HL-60/S4 treated with phorbol 12-myristate 13-acetate at 8.2 ng/mL for 4 days and 3 days (cell line): ENCODE measurements around the gene PRKCE.
"Not testable (repeated sequence)": the region's sequence is repeated elsewhere in the genome, so short reads cannot be mapped to it uniquely, and the experiment has no call there.

ENCODE experiments used
- in situ Hi-C: fragments of 300-500 bp; cut with MboI; formaldehyde crosslinking; loops from 2 replicates; pipeline ENCODE4 v1.15.0; 2022; ENCODE audit warnings: low sequenced_read_pairs

Gene PRKCE

GRCh38 chr2:46193855-46194254 is 542.4 kb downstream of the PRKCE start:
- in situ Hi-C loops, result no loop called here

GRCh38 chr2:46194856-46195255 is 543.4 kb downstream of the PRKCE start:
- in situ Hi-C loops, result no loop called here

GRCh38 chr2:46195819-46196218 is 544.3 kb downstream of the PRKCE start:
- in situ Hi-C loops, result no loop called here

- in situ Hi-C loops, result no loop called here
Observed at GRCh38 chr2:46196871-46197462, 545.5 kb downstream of the PRKCE start.

GRCh38 chr2:46197672-46198071 is 546.2 kb downstream of the PRKCE start:
- in situ Hi-C loops, result no loop called here

GRCh38 chr2:46198164-46198883 is 546.8 kb downstream of the PRKCE start:
- in situ Hi-C loops, result no loop called here

GRCh38 chr2:46198966-46199365 is 547.5 kb downstream of the PRKCE start:
- in situ Hi-C loops, result no loop called here

- in situ Hi-C loops, result no loop called here
Observed at GRCh38 chr2:46200100-46200690, 548.7 kb downstream of the PRKCE start.

- in situ Hi-C loops, result no loop called here
Observed at GRCh38 chr2:46200861-46201605, 549.6 kb downstream of the PRKCE start.

GRCh38 chr2:46202453-46202852 is 551.0 kb downstream of the PRKCE start:
- in situ Hi-C loops, result no loop called here

- in situ Hi-C loops, result no loop called here
Observed at GRCh38 chr2:46202987-46203386, 551.5 kb downstream of the PRKCE start.

GRCh38 chr2:46203636-46204035 is 552.2 kb downstream of the PRKCE start:
- in situ Hi-C loops, result not testable (repeated sequence)

- in situ Hi-C loops, result no loop called here
Observed at GRCh38 chr2:46207591-46207990, 556.1 kb downstream of the PRKCE start.

GRCh38 chr2:46208766-46209165 is 557.3 kb downstream of the PRKCE start:
- in situ Hi-C loops, result no loop called here

GRCh38 chr2:46210063-46210462 is 558.6 kb downstream of the PRKCE start:
- in situ Hi-C loops, result no loop called here

GRCh38 chr2:46211461-46211860 is 560.0 kb downstream of the PRKCE start:
- in situ Hi-C loops, result no loop called here

GRCh38 chr2:46213906-46214305 is 562.4 kb downstream of the PRKCE start:
- in situ Hi-C loops, result no loop called here

GRCh38 chr2:46216213-46216612 is 564.7 kb downstream of the PRKCE start:
- in situ Hi-C loops, result no loop called here

- in situ Hi-C loops, result not testable (repeated sequence)
Observed at GRCh38 chr2:46223514-46223913, 572.0 kb downstream of the PRKCE start.

GRCh38 chr2:46225150-46225625 is 573.7 kb downstream of the PRKCE start:
- in situ Hi-C loops, result no loop called here

GRCh38 chr2:46225730-46226129 is 574.3 kb downstream of the PRKCE start:
- in situ Hi-C loops, result no loop called here
